DOHH2 (cell line): ENCODE data around the gene GALNT18.
A peak's percentile ranks its signal among the peaks of the same experiment; 100 is the strongest.

Experiments
- H3F3A ChIP-seq: fragments of 200-600 bp; sonication (generic), shearing (Covaris generic); 2 replicates; pipeline ENCODE4 v1.6.0; 2016; ENCODE audit warnings: antibody characterized with exemption, mild to moderate bottlenecking; ENCODE audit not compliant: control insufficient read depth, insufficient read depth
- H3K27ac ChIP-seq: fragments of 200-600 bp; sonication (generic); 2 replicates; pipeline ENCODE4 v1.5.1; 2014; ENCODE audit warnings: low read depth, mild to moderate bottlenecking, low read length, moderate library complexity
- H3K27me3 ChIP-seq: fragments of 200-600 bp; sonication (generic); 2 replicates; pipeline ENCODE4 v1.6.1; 2014; ENCODE audit warnings: mild to moderate bottlenecking, low read length, mixed read lengths; ENCODE audit not compliant: control insufficient read depth
- H3K36me3 ChIP-seq: fragments of 200-600 bp; sonication (generic); 2 replicates; pipeline ENCODE4 v1.6.1; 2014; ENCODE audit warnings: mild to moderate bottlenecking, low read length, moderate library complexity, mixed read lengths; ENCODE audit not compliant: control insufficient read depth
- H3K4me1 ChIP-seq: fragments of 200-600 bp; sonication (generic); 2 replicates; pipeline ENCODE4 v1.6.1; 2014; ENCODE audit warnings: mild to moderate bottlenecking, low read length, mixed read lengths; ENCODE audit not compliant: control insufficient read depth
- H3K4me2 ChIP-seq: fragments of 200-600 bp; sonication (generic); 2 replicates; pipeline ENCODE4 v1.6.0; 2014; ENCODE audit warnings: mild to moderate bottlenecking, low read length, moderate library complexity
- H3K4me3 ChIP-seq: fragments of 200-600 bp; sonication (generic); 2 replicates; pipeline ENCODE4 v1.5.1; 2014; ENCODE audit warnings: mild to moderate bottlenecking, low read length, mixed read lengths
- H3K79me2 ChIP-seq: fragments of 200-600 bp; sonication (generic); 2 replicates; pipeline ENCODE4 v1.6.1; 2014; ENCODE audit warnings: mild to moderate bottlenecking, low read length, mixed read lengths; ENCODE audit not compliant: control insufficient read depth
- H3K9me2 ChIP-seq: fragments of 200-600 bp; sonication (generic); replicated peaks from 2 replicates; pipeline ENCODE4 v1.6.1; 2014; ENCODE audit warnings: mild to moderate bottlenecking, low read length, mixed read lengths; ENCODE audit not compliant: control insufficient read depth
- H3K9me3 ChIP-seq: fragments of 200-600 bp; sonication (generic); 2 replicates; pipeline ENCODE4 v1.6.1; 2014; ENCODE audit warnings: antibody characterized with exemption, low read length, mixed read lengths; ENCODE audit not compliant: control insufficient read depth, insufficient read depth
- H4K20me1 ChIP-seq: fragments of 200-600 bp; sonication (generic); 2 replicates; pipeline ENCODE4 v1.6.0; 2014; ENCODE audit warnings: low read depth, mild to moderate bottlenecking, antibody characterized with exemption, low read length, moderate library complexity; ENCODE audit not compliant: control insufficient read depth, insufficient read depth
- CTCF ChIP-seq: fragments of 200-600 bp; sonication (generic); IDR thresholded peaks from one replicate; pipeline ENCODE4 v1.5.1; 2014; ENCODE audit warnings: antibody characterized with exemption, mild to moderate bottlenecking, low read depth, low read length; ENCODE audit not compliant: poor library complexity, severe bottlenecking
- EZH2phosphoT487 ChIP-seq: fragments of 200-600 bp; sonication (generic); IDR thresholded peaks from 2 replicates; pipeline ENCODE4 v1.6.1; 2017; ENCODE audit warnings: borderline replicate concordance, mild to moderate bottlenecking, antibody characterized with exemption, low read length, moderate library complexity, mixed read lengths

The GALNT18 gene

GRCh38 chr11:11621573-11622339 is at the start of gene GALNT18:
TSS of gene GALNT18 (minus strand) at chr11:11622005.
- Histone ChIP-seq H3F3A (no peaks in the 10 kb centered on the region), H3K79me2 (no peaks in the 10 kb centered on the region), H3K27me3 (peaks cover 17% of the 10 kb centered on the region), H4K20me1 (no peaks in the 10 kb centered on the region), H3K9me3 (no peaks in the 10 kb centered on the region), H3K9me2 (no peaks in the 10 kb centered on the region), H3K4me2 (peak within 1 kb of the TSS; percentile 43; the same call in 1 of the 2 replicates), H3K36me3 (no peaks in the 10 kb centered on the region), H3K4me1 (0 out of 2 replicates have a peak, but pooled peaks cover 4% of the 10 kb centered on the region), H3K4me3 (peak within 1 kb of the TSS; percentile 28), H3K27ac (no peak within 1 kb of the TSS)
- no peak for TF ChIP-seq CTCF
- TF ChIP-seq EZH2phosphoT487: no peak

DNA sequence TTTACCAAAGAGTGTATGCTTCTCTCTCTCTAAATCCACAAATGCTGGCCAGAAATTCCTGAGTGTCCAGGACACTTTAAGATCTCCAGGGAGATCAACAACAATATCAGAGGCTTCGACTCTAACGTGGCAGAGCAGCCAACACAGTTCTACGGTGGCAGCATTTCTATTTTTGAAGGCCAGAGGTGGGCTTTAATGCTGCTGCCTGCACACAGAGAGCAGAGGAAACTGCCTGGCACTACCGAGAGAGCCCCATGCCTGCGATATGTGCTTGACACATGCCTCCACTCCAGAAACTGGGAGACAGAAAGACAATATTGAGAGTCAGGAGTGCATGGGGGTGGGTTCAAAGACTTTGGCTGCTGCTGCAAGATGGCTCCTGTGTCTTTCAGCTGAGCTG is 48.8 kb upstream of the GALNT18 start:
- no peak overlapping the region for H3K4me3 ChIP-seq
- H3K9me3 ChIP-seq: no peaks in the 10 kb centered on the region
- no peak overlapping the region for H3K27ac ChIP-seq
- H3K36me3 ChIP-seq: no peaks in the 10 kb centered on the region
- H3K4me1 ChIP-seq: no peaks in the 10 kb centered on the region
- H3F3A ChIP-seq: no peaks in the 10 kb centered on the region
- H3K27me3 ChIP-seq: peaks cover 8% of the 10 kb centered on the region; the same call in 1 of the 2 replicates
- no peaks in the 10 kb centered on the region for H3K9me2 ChIP-seq
- TF ChIP-seq EZH2phosphoT487: no peak
- H3K4me2 ChIP-seq: no peak overlapping the region
- no peaks in the 10 kb centered on the region for H4K20me1 ChIP-seq
- no peaks in the 10 kb centered on the region for H3K79me2 ChIP-seq

GRCh38 chr11:11669233-11669846 is 47.5 kb upstream of the GALNT18 start:
- Histone ChIP-seq H3K4me1 (no peaks in the 10 kb centered on the region), H3F3A (no peaks in the 10 kb centered on the region), H3K36me3 (no peaks in the 10 kb centered on the region), H3K27ac (no peak overlapping the region), H3K4me2 (no peak overlapping the region), H3K79me2 (no peaks in the 10 kb centered on the region), H3K27me3 (peaks cover 11% of the 10 kb centered on the region; the same call in 1 of the 2 replicates), H3K4me3 (no peak overlapping the region), H3K9me2 (no peaks in the 10 kb centered on the region), H4K20me1 (no peaks in the 10 kb centered on the region), H3K9me3 (no peaks in the 10 kb centered on the region)
- no peak for TF ChIP-seq CTCF
- TF ChIP-seq EZH2phosphoT487: no peak

DNA sequence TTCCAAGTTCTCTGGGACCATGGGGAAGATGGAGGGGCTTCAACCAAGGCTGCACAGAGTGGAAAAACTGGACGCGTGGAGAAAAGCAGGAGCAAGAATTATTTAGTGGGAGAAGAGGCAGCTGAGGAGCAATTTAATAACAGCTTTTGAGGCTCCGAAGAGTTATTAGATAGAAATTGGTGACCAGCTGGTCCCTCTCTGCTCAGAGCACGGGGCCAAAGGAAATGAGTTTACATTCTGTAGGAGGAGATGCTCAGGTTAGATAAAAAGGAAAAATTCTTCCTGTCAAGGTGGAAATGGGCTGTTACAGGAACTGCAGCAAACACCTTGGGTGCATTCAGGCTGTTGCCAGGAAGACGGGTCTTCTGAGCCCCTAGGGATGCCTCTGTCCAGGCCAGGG is 47.0 kb upstream of the GALNT18 start:
- no peak overlapping the region for H3K27ac ChIP-seq
- H3K27me3 ChIP-seq: peaks cover 11% of the 10 kb centered on the region; the same call in 1 of the 2 replicates
- H3K9me3 ChIP-seq: no peaks in the 10 kb centered on the region
- H3K4me1 ChIP-seq: no peaks in the 10 kb centered on the region
- H3K4me3 ChIP-seq: no peak overlapping the region
- no peak overlapping the region for H3K4me2 ChIP-seq
- no peaks in the 10 kb centered on the region for H3K36me3 ChIP-seq
- TF ChIP-seq EZH2phosphoT487 (no peak), CTCF (no peak)
- no peaks in the 10 kb centered on the region for H3K79me2 ChIP-seq
- no peaks in the 10 kb centered on the region for H3F3A ChIP-seq
- no peaks in the 10 kb centered on the region for H3K9me2 ChIP-seq
- H4K20me1 ChIP-seq: no peaks in the 10 kb centered on the region
